Measurements from ENCODE around the gene CFAP99.
A peak's percentile ranks its signal among the peaks of the same experiment; 100 is the strongest.
"Not testable (repeated sequence)": the region's sequence is repeated elsewhere in the genome, so short reads cannot be mapped to it uniquely, and the experiment has no call there.

Gene CFAP99

GRCh38 chr4:2418650-2419571, at the start of gene CFAP99:
TSS of gene CFAP99 (plus strand) at chr4:2418955.
- DNase-seq, result peak; percentile 95
- in situ Hi-C loops (cut with MboI; ENCODE audit: low pct_unique_long_range_greater_than_20kb, low sequenced_read_pairs), result no loop called here

GRCh38 chr4:2370597-2371320, 48.0 kb upstream of the CFAP99 start:
- in situ Hi-C loops (cut with MboI; ENCODE audit: low pct_unique_long_range_greater_than_20kb, low sequenced_read_pairs), result no loop called here
- DNase-seq, result no peak

- in situ Hi-C loops (cut with MboI; ENCODE audit: low pct_unique_long_range_greater_than_20kb, low sequenced_read_pairs), result no loop called here
- DNase-seq, result no peak
These were observed 46.8 kb upstream of the CFAP99 start for GRCh38 chr4:2371765-2372487.

GRCh38 chr4:2372488-2373030, 46.2 kb upstream of the CFAP99 start:
- no peak for DNase-seq
- in situ Hi-C loops (cut with MboI; ENCODE audit: low pct_unique_long_range_greater_than_20kb, low sequenced_read_pairs), result no loop called here

DNA sequence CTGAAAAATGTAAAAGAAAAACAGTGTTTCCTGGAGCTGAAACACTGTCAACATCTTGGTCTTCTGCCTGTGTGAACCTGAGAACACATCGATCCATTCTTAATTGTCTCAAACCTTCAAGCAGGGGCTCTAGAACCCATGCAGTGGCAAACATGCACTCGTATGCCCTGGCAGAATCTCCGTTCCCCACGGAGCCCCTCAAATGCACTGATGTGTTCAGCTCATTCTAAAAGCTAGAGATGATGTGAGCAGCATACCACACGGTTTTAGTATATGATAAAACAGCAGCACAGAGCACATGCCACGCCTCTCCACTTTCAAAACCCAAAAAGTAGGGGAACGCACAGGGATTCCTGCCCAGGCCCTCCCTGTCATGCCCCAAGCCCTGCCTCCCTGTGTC, 45.2 kb upstream of the CFAP99 start:
- in situ Hi-C loops (cut with MboI; ENCODE audit: low pct_unique_long_range_greater_than_20kb, low sequenced_read_pairs), result no loop called here
- DNase-seq, result no peak

DNA sequence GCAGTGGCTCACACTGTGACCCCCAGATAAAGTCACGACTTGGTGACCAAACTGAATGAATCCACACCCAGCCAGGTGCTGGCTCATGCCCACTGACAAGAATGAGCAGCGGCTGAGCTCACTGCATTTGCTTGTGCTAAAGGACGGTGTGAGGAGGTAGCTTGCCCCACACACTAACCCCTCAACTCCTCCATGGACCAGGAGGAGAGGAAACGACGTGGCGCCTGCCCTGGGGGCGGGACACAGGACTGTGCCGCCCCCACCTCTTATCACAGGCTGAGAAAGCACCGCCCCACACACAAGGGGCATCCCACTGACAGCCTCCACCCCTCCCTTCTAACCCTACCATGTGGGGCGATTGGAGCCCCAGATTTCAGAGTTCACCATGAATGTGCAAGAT, 43.3 kb upstream of the CFAP99 start:
- in situ Hi-C loops (cut with MboI; ENCODE audit: low pct_unique_long_range_greater_than_20kb, low sequenced_read_pairs), result no loop called here
- no peak for DNase-seq

DNA sequence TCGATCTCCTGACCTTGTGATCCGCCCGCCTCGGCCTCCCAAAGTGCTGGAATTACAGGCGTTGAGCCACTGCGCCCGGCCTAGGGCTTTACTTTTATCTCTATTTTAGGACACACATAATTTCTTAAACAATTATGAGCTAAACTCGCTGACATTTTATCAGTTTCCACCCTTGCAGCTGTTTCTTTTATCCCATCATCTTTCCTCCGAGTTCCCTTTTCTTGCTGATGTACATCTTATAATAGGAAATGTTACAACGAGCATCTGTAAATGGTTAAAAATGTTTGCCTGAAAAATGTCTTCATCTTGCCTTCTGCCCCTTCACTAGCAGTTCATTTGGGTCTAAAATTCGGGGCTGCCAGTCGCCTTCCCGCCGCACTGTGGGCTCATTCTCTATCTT, 41.5 kb upstream of the CFAP99 start:
- in situ Hi-C loops (cut with MboI; ENCODE audit: low pct_unique_long_range_greater_than_20kb, low sequenced_read_pairs), result no loop called here
- no peak for DNase-seq

GRCh38 chr4:2378401-2378800, 40.4 kb upstream of the CFAP99 start:
- in situ Hi-C loops (cut with MboI; ENCODE audit: low pct_unique_long_range_greater_than_20kb, low sequenced_read_pairs), result no loop called here
- DNase-seq, result no peak

GRCh38 chr4:2378898-2379297, 39.9 kb upstream of the CFAP99 start:
- DNase-seq, result no peak
- in situ Hi-C loops (cut with MboI; ENCODE audit: low pct_unique_long_range_greater_than_20kb, low sequenced_read_pairs), result no loop called here

GRCh38 chr4:2380589-2380988, 38.2 kb upstream of the CFAP99 start:
- in situ Hi-C loops (cut with MboI; ENCODE audit: low pct_unique_long_range_greater_than_20kb, low sequenced_read_pairs); DNase-seq: not testable (repeated sequence)

DNA sequence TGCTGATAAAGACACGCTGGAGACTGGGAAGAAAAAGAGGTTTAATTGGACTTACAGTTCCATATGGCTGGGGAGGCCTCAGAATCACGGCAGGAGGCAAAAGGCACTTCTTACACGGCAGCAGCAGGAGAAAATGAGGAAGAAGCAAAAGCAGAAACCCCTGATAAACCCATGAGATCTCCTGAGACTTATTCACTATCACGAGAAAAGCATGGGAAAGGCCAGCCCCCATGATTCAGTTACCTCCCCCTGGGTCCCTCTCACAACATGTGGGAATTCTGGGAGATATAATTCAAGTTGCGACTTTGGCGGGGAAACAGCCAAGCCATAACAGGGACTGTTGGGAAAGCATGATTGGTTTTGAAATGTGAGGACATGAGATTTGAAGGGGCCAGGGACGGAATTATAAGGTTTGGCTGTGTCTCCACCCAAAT, 36.0 kb upstream of the CFAP99 start:
- DNase-seq; in situ Hi-C loops (cut with MboI; ENCODE audit: low pct_unique_long_range_greater_than_20kb, low sequenced_read_pairs): not testable (repeated sequence)

DNA sequence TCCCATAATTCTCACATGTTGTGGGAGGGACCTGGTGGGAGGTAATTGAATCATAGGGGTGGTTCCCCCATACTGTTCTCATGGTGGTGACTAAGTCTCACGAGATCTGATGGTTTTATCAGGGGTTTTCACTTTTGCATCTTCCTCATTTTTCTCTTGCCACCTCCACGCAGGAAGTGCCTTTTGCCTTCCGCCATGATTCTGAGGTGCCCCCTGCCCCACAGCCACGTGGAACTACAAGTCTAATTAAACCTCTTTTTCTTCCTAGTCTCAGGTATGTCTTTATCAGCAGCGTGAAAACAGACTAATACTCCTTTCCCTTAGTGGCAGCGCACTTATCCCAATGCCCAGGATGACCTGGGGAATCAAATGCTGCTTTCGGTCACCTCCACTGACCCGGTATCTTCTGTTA, 35.5 kb upstream of the CFAP99 start:
- in situ Hi-C loops (cut with MboI; ENCODE audit: low pct_unique_long_range_greater_than_20kb, low sequenced_read_pairs); DNase-seq: not testable (repeated sequence)

DNA sequence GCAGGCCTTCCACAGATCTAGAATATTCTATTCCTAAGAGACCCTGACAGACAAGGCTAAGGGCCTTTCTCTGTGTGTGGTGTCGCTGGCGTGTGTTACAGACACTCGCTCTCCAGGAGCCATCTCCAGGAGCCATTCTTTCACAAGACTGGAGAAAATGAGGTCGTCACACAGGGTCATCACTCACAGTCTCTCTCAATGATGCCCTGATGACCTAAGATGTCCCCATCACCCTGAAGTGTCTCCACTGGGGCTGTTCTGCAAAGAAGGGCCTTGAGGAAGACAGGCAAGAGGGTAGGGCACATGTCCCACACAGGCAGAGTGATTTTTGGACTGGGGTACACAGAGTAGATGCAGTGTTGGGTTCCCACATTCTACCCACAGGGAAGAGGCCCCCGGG, 35.0 kb upstream of the CFAP99 start:
- no peak for DNase-seq

GRCh38 chr4:2384245-2384644, 34.5 kb upstream of the CFAP99 start:
- in situ Hi-C loops (cut with MboI; ENCODE audit: low pct_unique_long_range_greater_than_20kb, low sequenced_read_pairs), result no loop called here
- no peak for DNase-seq

More for the DNA sequence above, 35.0 kb upstream of the CFAP99 start:
- in situ Hi-C loops (cut with MboI; ENCODE audit: low pct_unique_long_range_greater_than_20kb, low sequenced_read_pairs), result no loop called here

- no peak for DNase-seq
- in situ Hi-C loops (cut with MboI; ENCODE audit: low pct_unique_long_range_greater_than_20kb, low sequenced_read_pairs), result no loop called here
These were observed 33.2 kb upstream of the CFAP99 start for GRCh38 chr4:2385516-2385915.

- in situ Hi-C loops (cut with MboI; ENCODE audit: low pct_unique_long_range_greater_than_20kb, low sequenced_read_pairs), result no loop called here
- no peak for DNase-seq
These were observed 32.0 kb upstream of the CFAP99 start for GRCh38 chr4:2386717-2387116.

GRCh38 chr4:2387218-2387617, 31.5 kb upstream of the CFAP99 start:
- in situ Hi-C loops (cut with MboI; ENCODE audit: low pct_unique_long_range_greater_than_20kb, low sequenced_read_pairs), result no loop called here
- DNase-seq, result no peak

GRCh38 chr4:2387829-2388228, 30.9 kb upstream of the CFAP99 start:
- DNase-seq, result no peak
- in situ Hi-C loops (cut with MboI; ENCODE audit: low pct_unique_long_range_greater_than_20kb, low sequenced_read_pairs), result no loop called here

DNA sequence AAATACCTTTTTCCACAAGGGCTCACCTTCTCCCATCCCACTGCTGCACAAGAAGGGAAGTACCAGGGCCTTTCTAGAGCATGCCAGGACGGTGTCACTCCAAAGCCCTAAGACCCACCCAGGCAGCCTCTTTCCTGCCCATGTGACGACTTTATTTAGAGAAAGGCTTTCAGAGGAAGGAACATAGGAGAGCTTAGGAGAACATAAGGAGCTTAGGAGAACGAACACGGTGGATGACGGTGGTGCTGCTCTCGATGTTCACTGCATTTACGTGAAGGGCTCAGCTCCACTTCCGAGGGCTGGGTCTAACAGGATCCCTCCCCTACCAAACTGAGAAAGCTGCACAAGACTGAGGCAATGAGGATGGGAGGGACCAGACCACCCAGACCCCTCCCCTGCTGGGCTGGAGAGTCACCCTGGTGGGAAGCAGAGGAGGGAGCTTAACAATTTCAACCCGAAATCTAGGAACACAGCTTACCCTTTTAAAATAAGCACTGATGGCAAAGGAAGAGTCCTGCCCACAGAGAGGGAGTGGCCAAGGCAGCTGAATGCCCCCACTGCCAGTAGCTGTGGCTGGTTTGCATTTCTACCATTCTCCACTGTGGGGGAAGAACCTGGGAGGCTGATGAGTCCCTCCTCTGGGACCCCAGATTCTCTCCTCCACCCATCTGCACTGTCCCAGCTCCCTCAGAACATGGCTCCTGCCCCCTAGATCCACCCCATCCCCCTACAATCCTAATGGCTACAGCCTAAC, 30.1 kb upstream of the CFAP99 start:
- no peak for DNase-seq
- in situ Hi-C loops (cut with MboI; ENCODE audit: low pct_unique_long_range_greater_than_20kb, low sequenced_read_pairs), result no loop called here
